ENCODE measurements around the gene HRNR. TPM values are rescaled to one million over a fixed set of nuclear protein-coding genes. Genes with fewer than 3 reads are reported as not detected.
A peak's percentile ranks its signal among the peaks of the same experiment; 100 is the strongest.

Gene HRNR
- polyA plus RNA-seq, 2 of the 4 experiments (the other 2 are of a cell fraction): not detected

GRCh38 chr1:152186556-152187285 is 37.3 kb downstream of the HRNR start:
- Histone ChIP-seq H3K9me3 (no peaks in the 10 kb centered on the region), H3K4me2 (no peak overlapping the region), H3K27ac (no peak overlapping the region), H3K4me3 (no peak overlapping the region), H3K4me1 (peaks cover 27% of the 10 kb centered on the region)
- 64% methylated on average over 5 of the region's 5 CpGs for WGBS (ENCODE audit: missing lambda C conversion rate)
- ATAC-seq: no peak
- FAIRE-seq: no peak
- DNase-seq (ENCODE audit: low read depth in 1 of 2, low spot score in 1 of 2): no peak
- ChIA-PET POLR2A (interaction anchor here (0.6 to 1.7 kb wide), 2 partner anchors 139 to 200 kb away, joined by 4 to 8 read pairs; no protein-coding TSS in a partner anchor), CTCF (interaction anchor here (0.6 to 18.0 kb wide), 23 partner anchors 11 to 891 kb away, joined by 3 to 357 read pairs (median 12); partner anchors contain the start of gene TCHH)
- TF ChIP-seq GATA3 (IDR thresholded peaks at IDR 0.05; ENCODE audit: borderline replicate concordance) (no peak), HMGXB4 (CRISPR knock-in tag; IDR thresholded peaks at IDR 0.05; ENCODE audit: borderline replicate concordance) (no peak), POLR2AphosphoS2 (conservative IDR thresholded peaks at IDR 0.05; ENCODE audit: low read length) (no peak), FOXS1 (CRISPR knock-in tag; IDR thresholded peaks at IDR 0.05) (no peak), POLR2A (IDR thresholded peaks at IDR 0.05; ENCODE audit: low read length) (no peak), CBX8 (IDR thresholded peaks at IDR 0.05) (no peak), RNF2 (IDR thresholded peaks at IDR 0.05; ENCODE audit: borderline replicate concordance, low read depth) (no peak), ZNF302 (CRISPR knock-in tag; IDR thresholded peaks at IDR 0.05) (no peak), HEYL (CRISPR knock-in tag; IDR thresholded peaks at IDR 0.05) (no peak), EHMT2 (IDR thresholded peaks at IDR 0.05; ENCODE audit: low read depth) (no peak), RFX5 (IDR thresholded peaks at IDR 0.05) (no peak), MAZ (IDR thresholded peaks at IDR 0.05; ENCODE audit: borderline replicate concordance, low read depth, low read length) (no peak), KDM1A (IDR thresholded peaks at IDR 0.05; ENCODE audit: low read depth) (no peak), NPAS2 (CRISPR knock-in tag; IDR thresholded peaks at IDR 0.05; ENCODE audit: borderline replicate concordance) (no peak), EP300 (IDR thresholded peaks at IDR 0.05) (no peak), SREBF2 (IDR thresholded peaks at IDR 0.05) (no peak)
- TF ChIP-seq, protein P1, sequence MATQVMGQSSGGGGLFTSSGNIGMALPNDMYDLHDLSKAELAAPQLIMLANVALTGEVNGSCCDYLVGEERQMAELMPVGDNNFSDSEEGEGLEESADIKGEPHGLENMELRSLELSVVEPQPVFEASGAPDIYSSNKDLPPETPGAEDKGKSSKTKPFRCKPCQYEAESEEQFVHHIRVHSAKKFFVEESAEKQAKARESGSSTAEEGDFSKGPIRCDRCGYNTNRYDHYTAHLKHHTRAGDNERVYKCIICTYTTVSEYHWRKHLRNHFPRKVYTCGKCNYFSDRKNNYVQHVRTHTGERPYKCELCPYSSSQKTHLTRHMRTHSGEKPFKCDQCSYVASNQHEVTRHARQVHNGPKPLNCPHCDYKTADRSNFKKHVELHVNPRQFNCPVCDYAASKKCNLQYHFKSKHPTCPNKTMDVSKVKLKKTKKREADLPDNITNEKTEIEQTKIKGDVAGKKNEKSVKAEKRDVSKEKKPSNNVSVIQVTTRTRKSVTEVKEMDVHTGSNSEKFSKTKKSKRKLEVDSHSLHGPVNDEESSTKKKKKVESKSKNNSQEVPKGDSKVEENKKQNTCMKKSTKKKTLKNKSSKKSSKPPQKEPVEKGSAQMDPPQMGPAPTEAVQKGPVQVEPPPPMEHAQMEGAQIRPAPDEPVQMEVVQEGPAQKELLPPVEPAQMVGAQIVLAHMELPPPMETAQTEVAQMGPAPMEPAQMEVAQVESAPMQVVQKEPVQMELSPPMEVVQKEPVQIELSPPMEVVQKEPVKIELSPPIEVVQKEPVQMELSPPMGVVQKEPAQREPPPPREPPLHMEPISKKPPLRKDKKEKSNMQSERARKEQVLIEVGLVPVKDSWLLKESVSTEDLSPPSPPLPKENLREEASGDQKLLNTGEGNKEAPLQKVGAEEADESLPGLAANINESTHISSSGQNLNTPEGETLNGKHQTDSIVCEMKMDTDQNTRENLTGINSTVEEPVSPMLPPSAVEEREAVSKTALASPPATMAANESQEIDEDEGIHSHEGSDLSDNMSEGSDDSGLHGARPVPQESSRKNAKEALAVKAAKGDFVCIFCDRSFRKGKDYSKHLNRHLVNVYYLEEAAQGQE (IDR thresholded peaks at IDR 0.05): no peak

GRCh38 chr1:152185544-152186391 is 38.2 kb downstream of the HRNR start:
- ChIA-PET CTCF (interaction anchor here (0.6 to 18.0 kb wide), 48 partner anchors 12 to 825 kb away, joined by 3 to 357 read pairs (median 4); partner anchors contain the start of genes FLG2, TCHH and TCHHL1), POLR2A (interaction anchor here (0.6 to 1.7 kb wide), 3 partner anchors 138 to 273 kb away, joined by 3 to 8 read pairs (median 4); no protein-coding TSS in a partner anchor)
- peak; percentile 65 to 74; a peak in 5 of 6 replicates for ATAC-seq
- Histone ChIP-seq H3K4me3 (no peak overlapping the region), H3K4me2 (no peak overlapping the region), H3K4me1 (peaks cover 23% of the 10 kb centered on the region), H3K27ac (0 out of 6 replicates have a peak overlapping the region, but pooled peaks of 1 of the 2 experiments have one; percentile 16), H3K9me3 (no peaks in the 10 kb centered on the region)
- 20% methylated on average over 8 of the region's 8 CpGs for WGBS (ENCODE audit: missing lambda C conversion rate)
- peak; percentile 89 for TF ChIP-seq RAD21 (conservative IDR thresholded peaks at IDR 0.05 in 1 of 2, IDR thresholded peaks at IDR 0.05 in 1 of 2)
- peak; percentile 86 for TF ChIP-seq CTCF (IDR thresholded peaks at IDR 0.05)
- TF ChIP-seq SMC3 (IDR thresholded peaks at IDR 0.05): peak; percentile 96
- TF ChIP-seq JUNB (IDR thresholded peaks at IDR 0.05): no peak
- TF ChIP-seq HOXB13 (CRISPR knock-in tag; IDR thresholded peaks at IDR 0.05; ENCODE audit: low read depth): no peak
- TF ChIP-seq TP53 (CRISPR knock-in tag; IDR thresholded peaks at IDR 0.05): no peak
- no peak for TF ChIP-seq JUN (IDR thresholded peaks at IDR 0.05)
- TF ChIP-seq ZFP36 (IDR thresholded peaks at IDR 0.05; ENCODE audit: borderline replicate concordance, partially characterized antibody): peak; percentile 57
- TF ChIP-seq NPAS2 (CRISPR knock-in tag; IDR thresholded peaks at IDR 0.05; ENCODE audit: borderline replicate concordance): no peak
- TF ChIP-seq, protein P2, sequence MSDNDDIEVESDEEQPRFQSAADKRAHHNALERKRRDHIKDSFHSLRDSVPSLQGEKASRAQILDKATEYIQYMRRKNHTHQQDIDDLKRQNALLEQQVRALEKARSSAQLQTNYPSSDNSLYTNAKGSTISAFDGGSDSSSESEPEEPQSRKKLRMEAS (IDR thresholded peaks at IDR 0.05): peak; percentile 47; the same call in 1 of the 2 replicates
- FAIRE-seq: no peak
- DNase-seq (ENCODE audit: low read depth in 1 of 2, low spot score in 1 of 2): peak; percentile 44 to 82
